GM18519 (cell line): ENCODE data around the gene CTAG1B.
"Not testable (repeated sequence)": the region's sequence is repeated elsewhere in the genome, so short reads cannot be mapped to it uniquely, and the experiment has no call there.

Source experiments
- ATAC-seq: cut with Tn5 transposase; IDR thresholded peaks from one replicate; pipeline ENCODE4 v1.9.1; 2021; ENCODE audit warnings: mild to moderate bottlenecking, moderate library complexity; ENCODE audit not compliant: unreplicated experiment, low FRiP score

Gene CTAG1B

DNA sequence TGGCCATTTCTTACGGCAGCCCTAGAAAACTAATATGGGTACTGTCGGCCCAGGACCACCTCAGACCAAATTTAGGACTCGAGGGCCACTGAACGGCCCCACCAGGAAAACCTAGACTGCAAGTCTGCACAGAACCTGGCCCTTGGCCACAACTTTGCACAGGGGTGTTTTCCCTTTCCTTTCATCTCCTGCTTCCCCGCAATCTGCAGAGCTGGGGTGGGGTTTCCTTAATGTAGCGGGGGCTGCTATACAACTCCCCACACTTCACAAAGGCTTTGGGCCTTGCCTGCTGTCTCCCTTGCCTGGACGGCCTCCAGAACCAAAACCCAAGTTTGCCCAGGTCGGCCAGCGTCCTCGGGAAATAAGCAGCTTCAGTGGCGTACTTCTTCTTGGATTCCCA, 11.9 kb upstream of the CTAG1B start:
- not testable (repeated sequence) for ATAC-seq

DNA sequence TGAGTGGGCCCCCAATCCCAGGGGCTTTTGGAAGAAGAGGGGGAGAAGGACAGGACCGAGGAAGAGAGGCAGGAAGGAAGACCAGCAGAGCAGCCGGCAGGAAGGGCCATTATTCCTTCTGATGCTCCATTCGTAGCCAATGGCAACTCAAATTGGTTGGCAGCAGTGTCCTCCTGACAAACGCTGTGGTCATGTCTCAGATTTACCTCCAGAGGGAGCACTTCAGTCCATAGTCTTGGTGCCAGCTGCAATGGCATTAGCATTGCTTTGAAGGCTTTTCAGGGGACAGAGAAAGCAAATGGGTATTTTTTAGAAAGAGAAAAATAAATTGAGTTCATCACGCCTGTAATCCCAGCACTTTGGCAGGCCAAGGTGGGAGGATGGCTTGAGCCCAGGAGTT, 9.9 kb upstream of the CTAG1B start:
- ATAC-seq = not testable (repeated sequence)

- not testable (repeated sequence) for ATAC-seq
Measured at GRCh38 chrX:154620767-154621414, 1.8 kb upstream of the CTAG1B start.

DNA sequence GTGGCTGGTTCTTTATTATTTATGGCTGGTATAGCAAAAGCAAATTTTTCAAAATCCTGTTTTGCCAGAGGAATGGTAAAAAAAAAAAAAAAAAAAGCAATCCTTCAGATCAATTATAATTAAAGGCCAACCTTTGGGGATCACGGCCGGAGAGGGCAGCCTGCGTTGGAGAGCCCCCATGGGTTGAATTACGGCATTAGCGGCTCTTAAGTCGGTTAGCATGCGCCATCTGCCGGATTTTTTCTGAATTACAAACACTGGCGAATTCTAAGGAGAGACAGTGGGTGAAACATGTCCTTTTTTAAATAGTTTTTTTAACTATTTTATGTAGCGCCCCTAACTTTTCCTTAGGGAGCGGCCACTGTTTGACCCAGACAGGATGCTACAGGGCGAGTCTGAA, 5.5 kb downstream of the CTAG1B start:
- ATAC-seq = not testable (repeated sequence)

DNA sequence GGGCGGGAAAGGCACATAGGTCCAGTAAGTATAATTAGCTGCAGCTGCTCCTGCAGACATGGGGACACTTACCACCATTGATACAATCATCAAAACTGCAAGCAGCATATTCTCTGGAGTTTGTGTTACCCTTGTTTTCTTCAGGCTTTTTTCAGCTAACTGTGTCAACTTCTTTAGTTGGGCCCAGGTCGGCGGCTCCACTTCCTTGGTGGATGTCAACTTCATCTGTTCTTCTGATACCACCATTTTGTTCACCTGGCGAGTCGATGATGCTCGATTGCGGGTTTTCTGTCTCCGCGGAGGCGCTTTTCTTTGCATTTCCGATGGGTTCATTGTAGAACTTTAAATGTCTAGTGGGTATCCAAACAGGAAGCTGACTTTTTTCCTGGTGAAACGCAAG, 7.9 kb downstream of the CTAG1B start:
- not testable (repeated sequence) for ATAC-seq

DNA sequence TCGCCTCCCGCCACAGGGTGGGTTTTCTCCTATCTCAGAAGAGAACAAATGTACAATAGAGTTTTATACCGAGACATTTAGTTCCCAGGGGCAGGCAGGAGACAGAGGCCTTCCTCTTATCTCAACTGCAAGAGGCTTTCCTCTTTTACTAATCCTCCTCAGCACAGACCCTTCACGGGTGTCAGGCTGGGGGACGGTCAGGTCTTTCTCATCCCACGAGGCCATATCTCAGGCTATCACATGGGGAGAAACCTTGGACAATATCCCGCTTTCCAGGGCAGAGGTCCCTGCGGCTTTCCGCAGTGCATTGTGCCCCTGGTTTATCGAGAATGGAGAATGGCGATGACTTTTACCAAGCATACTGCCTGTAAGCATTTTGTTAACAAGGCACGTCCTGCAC, 10.3 kb downstream of the CTAG1B start:
- ATAC-seq = not testable (repeated sequence)

DNA sequence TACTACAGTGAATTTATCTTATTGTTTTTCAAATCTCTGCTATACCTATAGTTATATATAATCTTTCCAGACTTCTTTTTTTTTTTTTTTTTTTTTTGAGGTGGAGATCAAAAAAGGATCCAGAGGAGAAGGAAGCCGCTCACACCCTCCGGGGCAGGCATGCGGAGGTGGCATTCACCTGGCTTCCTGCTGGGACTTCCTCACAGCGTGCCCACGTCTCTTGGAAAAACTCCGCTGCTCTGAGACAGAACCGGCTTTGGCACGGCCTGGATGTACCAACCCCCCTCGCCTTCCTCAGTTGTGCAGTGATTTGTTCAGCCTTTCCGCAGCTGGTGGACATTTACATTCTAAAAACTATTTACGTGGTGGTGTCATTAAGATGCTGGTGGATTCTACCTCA, 11.1 kb downstream of the CTAG1B start:
- ATAC-seq = not testable (repeated sequence)

DNA sequence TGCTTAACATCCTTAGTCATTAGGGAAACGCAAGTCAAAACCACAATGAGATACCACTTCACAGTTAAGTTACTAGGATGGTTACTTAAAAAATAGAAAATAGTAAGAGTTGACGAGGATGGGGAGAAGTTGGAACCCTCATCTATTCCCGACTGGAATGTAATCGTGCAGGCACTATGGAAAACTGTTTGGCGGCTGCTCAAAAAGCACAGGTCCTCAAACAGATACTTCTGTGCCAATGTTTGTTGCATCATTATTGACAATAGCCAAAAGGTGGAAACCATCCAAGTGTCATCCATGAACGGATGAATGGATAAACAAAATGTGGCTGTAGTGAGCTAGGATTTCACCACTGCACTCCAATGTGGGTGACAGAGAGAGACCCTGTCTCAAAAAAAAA, 11.7 kb downstream of the CTAG1B start:
- no peak for ATAC-seq

- ATAC-seq = no peak
Measured at GRCh38 chrX:154605566-154605965, 13.5 kb downstream of the CTAG1B start.

DNA sequence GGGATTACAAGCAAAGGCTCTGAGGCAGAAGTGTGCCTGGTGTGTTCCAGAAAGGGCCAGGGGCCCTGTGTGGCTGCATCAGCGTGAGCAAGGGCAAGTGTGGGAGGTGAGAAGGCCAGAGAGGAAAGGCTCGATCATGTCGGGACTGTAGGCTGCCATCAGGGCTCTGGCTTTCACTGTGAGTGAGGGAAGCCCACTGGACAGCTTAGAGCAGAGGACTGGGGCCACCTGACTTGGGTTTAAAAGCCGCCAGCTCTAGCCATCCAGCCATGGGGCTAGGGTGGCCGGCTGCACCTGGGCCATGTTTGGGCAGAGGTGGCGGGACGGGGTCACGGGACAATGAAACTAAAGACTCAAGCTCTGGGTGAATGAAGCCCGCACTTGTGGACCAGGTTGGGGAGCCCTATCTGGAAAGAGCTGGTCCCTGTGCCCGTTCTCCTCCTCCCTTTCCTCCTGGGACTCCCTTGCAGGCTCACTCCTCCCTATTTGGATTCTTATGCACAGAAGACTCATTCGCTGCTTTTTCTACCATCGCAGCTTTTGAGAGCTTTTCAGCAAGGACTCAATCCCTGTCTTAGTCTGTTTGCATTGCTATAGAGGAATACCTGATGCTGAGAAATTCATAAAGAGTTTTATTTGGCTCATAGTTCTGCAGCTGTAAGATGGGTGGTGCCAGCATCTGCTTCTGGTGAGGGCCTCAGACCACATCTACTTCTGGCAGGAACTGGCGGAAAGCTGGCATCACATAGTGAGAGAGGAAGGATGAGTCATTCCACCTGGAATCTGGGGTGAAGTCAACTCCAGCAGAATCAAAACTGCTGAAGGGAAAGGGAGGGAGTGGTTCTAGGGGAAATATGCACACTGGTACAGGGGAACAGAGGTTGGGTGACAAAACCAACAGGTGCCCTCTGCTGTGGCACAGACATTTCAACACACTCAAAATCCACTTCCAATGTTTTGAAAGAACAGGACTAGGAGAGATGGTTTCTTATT, 15.3 kb downstream of the CTAG1B start:
- no peak for ATAC-seq

GRCh38 chrX:154602766-154603437, 16.2 kb downstream of the CTAG1B start:
- ATAC-seq = no peak

GRCh38 chrX:154602226-154602625, 16.9 kb downstream of the CTAG1B start:
- no peak for ATAC-seq

GRCh38 chrX:154600759-154601374, 18.2 kb downstream of the CTAG1B start:
- no peak for ATAC-seq

GRCh38 chrX:154599531-154599930, 19.6 kb downstream of the CTAG1B start:
- ATAC-seq = no peak

DNA sequence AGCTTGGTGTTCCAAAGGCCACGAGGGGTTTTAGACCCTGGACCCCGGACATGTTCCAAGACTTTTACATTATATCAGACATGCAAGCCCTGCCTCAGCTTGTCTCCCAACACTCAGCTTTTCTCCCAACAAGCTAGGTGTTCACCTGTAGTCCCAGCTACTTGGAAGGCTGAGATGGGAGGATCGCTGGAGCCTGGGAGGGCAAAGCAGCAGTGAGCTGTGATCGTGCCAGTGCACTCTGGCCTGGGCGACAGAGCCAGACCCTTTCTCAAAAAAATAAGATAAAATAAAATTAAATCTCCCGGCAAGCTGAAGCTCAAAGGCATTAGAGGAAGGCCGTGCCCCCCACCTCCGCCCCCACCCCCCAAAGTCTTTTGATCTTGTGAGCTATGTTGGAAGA, 20.4 kb downstream of the CTAG1B start:
- no peak for ATAC-seq

GRCh38 chrX:154597221-154597620, 21.9 kb downstream of the CTAG1B start:
- no peak for ATAC-seq

GRCh38 chrX:154596290-154596929, 22.7 kb downstream of the CTAG1B start:
- ATAC-seq = no peak

- ATAC-seq = no peak
Measured at GRCh38 chrX:154595559-154596249, 23.4 kb downstream of the CTAG1B start.

- ATAC-seq = no peak
Measured at GRCh38 chrX:154594491-154594890, 24.6 kb downstream of the CTAG1B start.

DNA sequence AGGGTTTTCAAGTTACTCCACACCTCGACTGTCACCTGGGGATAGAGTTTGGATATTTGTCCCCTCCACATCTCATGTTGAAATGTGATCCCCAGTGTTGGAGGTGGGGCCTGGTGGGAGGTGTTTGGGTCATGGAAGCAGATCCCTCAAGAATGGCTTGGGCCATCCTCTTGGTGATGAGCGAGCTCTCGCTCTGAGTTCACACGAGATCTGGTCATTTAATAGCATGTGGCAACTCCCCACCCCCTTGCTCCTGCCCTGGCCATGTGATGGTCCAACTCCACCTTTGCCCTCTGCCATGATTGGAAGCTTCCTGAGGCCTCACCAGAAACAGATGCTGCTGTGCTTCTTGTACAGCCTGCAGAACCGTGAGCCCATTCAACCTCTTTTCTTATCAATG, 25.9 kb downstream of the CTAG1B start:
- ATAC-seq = no peak
